SK-N-SH (cell line): Measurements from ENCODE around the gene CATSPER4. TPM values are rescaled to one million over a fixed set of nuclear protein-coding genes. Genes with fewer than 3 reads are reported as not detected.

Experiments used
- CTCF ChIA-PET: fragments of 300-600, 350-600 bp; formaldehyde crosslinking; extraction: SDS; loops from one replicate; lab custom pipeline; 2021; lab: Yijun Ruan, JAX
- POLR2A ChIA-PET: fragments of 350-600 bp; sonication (Branson Sonifier 250); formaldehyde crosslinking; extraction: SDS; loops from one replicate; lab custom pipeline; 2020; ENCODE audit warnings: antibody characterized with exemption, inconsistent platforms; lab: Yijun Ruan, JAX
- DNase-seq: peaks from one replicate; pipeline ENCODE4 v3.0.0; 2012
- H2AFZ ChIP-seq: fragments of 200-600 bp; sonication (generic); 2 replicates; pipeline ENCODE4 v1.8.1; 2016; ENCODE audit warnings: antibody characterized with exemption, mild to moderate bottlenecking, low read depth
- H3F3A ChIP-seq: fragments of 200-600 bp; sonication (generic); replicated peaks from 2 replicates; pipeline ENCODE3; 2016; ENCODE audit warnings: antibody characterized with exemption, mild to moderate bottlenecking; ENCODE audit not compliant: insufficient read depth
- H3K27ac ChIP-seq, 2 experiments: fragments of 200-500 bp in 1 of 2; fragments of 200-600 bp in 1 of 2; sonication (Bioruptor generic) in 1 of 2; sonication (generic), shearing (Covaris generic) in 1 of 2; 2 replicates each; pipeline versions ENCODE4 v1.5.1 to v1.6.1; 2014 to 2016; ENCODE audit warnings: low read depth in 2 of 2, inconsistent platforms in 1 of 2, low read length in 1 of 2, mild to moderate bottlenecking in 1 of 2, mixed read lengths in 1 of 2
- H3K27me3 ChIP-seq: fragments of 200-600 bp; sonication (generic), shearing (Covaris generic); 2 replicates; pipeline ENCODE4 v1.6.1; 2016; ENCODE audit warnings: mixed run types; ENCODE audit not compliant: insufficient read depth
- H3K36me3 ChIP-seq, 2 experiments: fragments of 200-500 bp in 1 of 2; fragments of 200-600 bp in 1 of 2; sonication (Bioruptor generic) in 1 of 2; sonication (generic) in 1 of 2; replicated peaks in 1 of 2; 2 replicates each; pipeline versions ENCODE3 to v1.5.1; 2014 to 2016; ENCODE audit warnings: low read length in 1 of 2, mild to moderate bottlenecking in 1 of 2; ENCODE audit not compliant: insufficient read depth in 2 of 2, control insufficient read depth in 1 of 2
- H3K4me1 ChIP-seq, 2 experiments: fragments of 200-500 bp in 1 of 2; fragments of 200-600 bp in 1 of 2; sonication (Bioruptor generic) in 1 of 2; sonication (generic), shearing (Covaris generic) in 1 of 2; 2 replicates each; pipeline versions ENCODE4 v1.5.1 to v1.6.1; 2014 to 2016; ENCODE audit warnings: low read depth in 1 of 2, low read length in 1 of 2, mixed run types in 1 of 2; ENCODE audit not compliant: insufficient read depth in 2 of 2, control insufficient read depth in 1 of 2
- H3K4me2 ChIP-seq: fragments of 200-600 bp; sonication (generic), shearing (Covaris generic); 2 replicates; pipeline ENCODE4 v1.6.1; 2017; ENCODE audit warnings: mixed run types
- H3K4me3 ChIP-seq, 2 experiments: fragments of 200-500 bp in 1 of 2; fragments of 200-600 bp in 1 of 2; sonication (Bioruptor generic) in 1 of 2; sonication (generic), shearing (Covaris generic) in 1 of 2; 2 replicates each; pipeline versions ENCODE4 v1.5.1 to v1.8.1; 2014 to 2016; ENCODE audit warnings: low read depth in 2 of 2, inconsistent platforms in 1 of 2, low read length in 1 of 2, mild to moderate bottlenecking in 1 of 2, mixed read lengths in 1 of 2, moderate library complexity in 1 of 2
- H3K79me2 ChIP-seq: fragments of 200-600 bp; sonication (generic); 2 replicates; pipeline ENCODE4 v1.8.1; 2017; ENCODE audit warnings: mild to moderate bottlenecking; ENCODE audit not compliant: insufficient read depth
- H3K9ac ChIP-seq: fragments of 200-600 bp; sonication (generic); 2 replicates; pipeline ENCODE4 v1.6.1; 2017; ENCODE audit warnings: mixed run types
- H3K9me2 ChIP-seq: fragments of 200-600 bp; sonication (generic); 2 replicates; pipeline ENCODE4 v1.6.1; 2017; ENCODE audit warnings: mixed run types
- H3K9me3 ChIP-seq: fragments of 200-600 bp; sonication (generic); 2 replicates; pipeline ENCODE4 v1.6.1; 2017; ENCODE audit warnings: mixed run types, mild to moderate bottlenecking, moderate library complexity
- H4K20me1 ChIP-seq: fragments of 200-600 bp; sonication (generic); 2 replicates; pipeline ENCODE4 v1.6.1; 2017; ENCODE audit warnings: mild to moderate bottlenecking, mixed run types; ENCODE audit not compliant: insufficient read depth
- ELF1 ChIP-seq: IDR thresholded peaks from 2 replicates; pipeline ENCODE4 v1.4.0; 2012
- EP300 ChIP-seq, 2 experiments: IDR thresholded peaks; 2 replicates each; pipeline versions ENCODE4 v1.4.0 to v1.6.1; 2012; ENCODE audit warnings: borderline replicate concordance in 1 of 2, low read depth in 1 of 2, low read length in 1 of 2
- EZH2phosphoT487 ChIP-seq: fragments of 200-600 bp; sonication (generic); IDR thresholded peaks from 2 replicates; pipeline ENCODE4 v1.6.1; 2017; ENCODE audit warnings: low read depth, mixed run types, mild to moderate bottlenecking, antibody characterized with exemption, moderate library complexity, borderline replicate concordance
- FOXM1 ChIP-seq: IDR thresholded peaks from 2 replicates; pipeline ENCODE4 v1.4.0; 2012; ENCODE audit warnings: low read depth, mild to moderate bottlenecking
- GABPA ChIP-seq: IDR thresholded peaks from 2 replicates; pipeline ENCODE4 v1.4.0; 2012; ENCODE audit warnings: low read depth, mild to moderate bottlenecking
- JUND ChIP-seq: IDR thresholded peaks from 2 replicates; pipeline ENCODE4 v1.4.0; 2012
- NFIC ChIP-seq: IDR thresholded peaks from 2 replicates; pipeline ENCODE4 v1.4.0; 2012; ENCODE audit warnings: borderline replicate concordance
- NRF1 ChIP-seq: IDR thresholded peaks from 2 replicates; pipeline ENCODE4 v1.6.1; 2012; ENCODE audit warnings: low read depth, mild to moderate bottlenecking, low read length
- POLR2AphosphoS5 ChIP-seq: IDR thresholded peaks from 2 replicates; pipeline ENCODE4 v1.6.1; 2012; ENCODE audit warnings: low read depth, low read length
- RCOR1 ChIP-seq: fragments of 150-350 bp; IDR thresholded peaks from 2 replicates; pipeline ENCODE4 v1.6.1; 2017; ENCODE audit warnings: antibody characterized with exemption, low read length
- RFX5 ChIP-seq: IDR thresholded peaks from 2 replicates; pipeline ENCODE4 v1.6.1; 2012; ENCODE audit warnings: mild to moderate bottlenecking, improper control_type of control experiment, low read length
- RXRA ChIP-seq: IDR thresholded peaks from 2 replicates; pipeline ENCODE4 v1.4.0; 2012; ENCODE audit warnings: low read depth, mild to moderate bottlenecking, borderline replicate concordance
- TAF1 ChIP-seq: IDR thresholded peaks from 2 replicates; pipeline ENCODE4 v1.6.1; 2012; ENCODE audit warnings: low read depth, mild to moderate bottlenecking, low read length, moderate library complexity, borderline replicate concordance
- TCF12 ChIP-seq: IDR thresholded peaks from 2 replicates; pipeline ENCODE4 v1.4.0; 2012
- USF2 ChIP-seq: fragments of 150-350 bp; IDR thresholded peaks from 2 replicates; pipeline ENCODE4 v1.6.1; 2017; ENCODE audit warnings: antibody characterized with exemption, low read length, low read depth, borderline replicate concordance
- YY1 ChIP-seq: IDR thresholded peaks from 2 replicates; pipeline ENCODE4 v1.4.0; 2012; ENCODE audit warnings: low read depth, mild to moderate bottlenecking
- WGBS: methylation state at CpG from one replicate; pipeline ENCODE4 v1.1.6; 2017; ENCODE audit warnings: low lambda C conversion rate; 5-methylcytosine and 5-hydroxymethylcytosine counted together
- polyA plus RNA-seq, 3 experiments: library from polyadenylated mRNA; depleted of rRNA; stranded (reverse); fragments of >200 nt; gene quantifications; 2 replicates each; pipeline ENCODE4 v1.2.3, GENCODE V29; 2012
- TF ChIP-seq, protein P1 (sequence below): IDR thresholded peaks from 2 replicates; pipeline ENCODE4; 2012
- TF ChIP-seq, protein P2 (sequence below): IDR thresholded peaks from 2 replicates; pipeline ENCODE4 v1.6.1; 2012; ENCODE audit warnings: mild to moderate bottlenecking, low read depth, low read length, moderate library complexity
- TF ChIP-seq, protein P3 (sequence below): fragments of 200-600 bp; sonication (generic); IDR thresholded peaks from 2 replicates; pipeline ENCODE4 v1.6.1; 2017; ENCODE audit warnings: antibody characterized with exemption, mild to moderate bottlenecking, moderate library complexity

CATSPER4 gene
- polyA plus RNA-seq, 1 of the 3 experiments (the other 2 are of a cell fraction): not detected

- WGBS: 88% methylated on average over 21 of the region's 34 CpGs
- H2AFZ ChIP-seq: no peak within 1 kb of the TSS
- TF ChIP-seq, protein P1, sequence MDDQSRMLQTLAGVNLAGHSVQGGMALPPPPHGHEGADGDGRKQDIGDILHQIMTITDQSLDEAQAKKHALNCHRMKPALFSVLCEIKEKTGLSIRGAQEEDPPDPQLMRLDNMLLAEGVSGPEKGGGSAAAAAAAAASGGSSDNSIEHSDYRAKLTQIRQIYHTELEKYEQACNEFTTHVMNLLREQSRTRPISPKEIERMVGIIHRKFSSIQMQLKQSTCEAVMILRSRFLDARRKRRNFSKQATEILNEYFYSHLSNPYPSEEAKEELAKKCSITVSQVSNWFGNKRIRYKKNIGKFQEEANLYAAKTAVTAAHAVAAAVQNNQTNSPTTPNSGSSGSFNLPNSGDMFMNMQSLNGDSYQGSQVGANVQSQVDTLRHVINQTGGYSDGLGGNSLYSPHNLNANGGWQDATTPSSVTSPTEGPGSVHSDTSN: peak; percentile 36; the same call in 1 of the 2 replicates
- TF ChIP-seq USF2: no peak
- peaks cover 0 to 18% of the 10 kb centered on the region in 2 experiments; a peak in 2 of 4 replicates for H3K4me1 ChIP-seq
- ChIA-PET CTCF (interaction anchor here (0.9 to 2.3 kb wide), 4 partner anchors 63 to 192 kb away, joined by 3 to 13 read pairs (median 6); partner anchors contain the start of genes CEP85 and SH3BGRL3), POLR2A (no interaction called here)
- H3K27ac ChIP-seq: no peak within 1 kb of the TSS
- peaks cover 12% of the 10 kb centered on the region for H3F3A ChIP-seq
- peak within 1 kb of the TSS; percentile 92; the same call in 1 of the 2 replicates for H3K9ac ChIP-seq
- peak within 1 kb of the TSS; percentile 85 to 98 for H3K4me3 ChIP-seq
- no peaks in the 10 kb centered on the region for H3K27me3 ChIP-seq
- no peaks in the 10 kb centered on the region for H3K9me3 ChIP-seq
- peak; percentile 28 for DNase-seq
- H3K36me3 ChIP-seq: peaks cover 0 to 2% of the 10 kb centered on the region in 2 experiments
- no peaks in the 10 kb centered on the region for H4K20me1 ChIP-seq
- no peaks in the 10 kb centered on the region for H3K9me2 ChIP-seq
- peaks cover 17% of the 10 kb centered on the region; the same call in 1 of the 2 replicates for H3K79me2 ChIP-seq
- peak within 1 kb of the TSS; percentile 95 for H3K4me2 ChIP-seq
These were observed 19.0 kb upstream of the CATSPER4 start, which contains the start of gene ZNF593OS for GRCh38 chr1:26171084-26172072. TSS of gene ZNF593OS (minus strand) at chr1:26171832. CDS start at chr1:26171661, 171 bp downstream.

DNA sequence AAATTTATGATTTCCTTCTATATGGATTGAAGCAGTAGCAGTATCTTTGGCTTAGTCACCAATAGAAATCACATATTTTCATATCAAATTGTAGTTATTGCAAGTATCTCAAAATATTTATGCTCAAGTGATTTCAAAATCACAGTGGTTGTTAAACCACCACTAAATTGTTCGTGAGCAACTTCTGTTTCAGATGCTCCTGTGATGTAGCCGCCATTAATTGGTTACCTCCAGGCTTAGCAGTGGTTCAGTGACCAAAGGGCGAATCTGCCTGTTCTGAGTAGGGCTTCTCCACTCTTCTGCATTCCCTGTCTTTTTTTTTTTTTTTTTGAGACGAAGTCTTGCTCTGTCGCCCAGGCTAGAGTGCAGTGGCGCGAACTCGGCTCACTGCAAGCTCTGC, 15.1 kb upstream of the CATSPER4 start:
- Histone ChIP-seq H3K27me3 (no peaks in the 10 kb centered on the region), H3K79me2 (peaks cover 11% of the 10 kb centered on the region; the same call in 1 of the 2 replicates), H3K9ac (no peak overlapping the region), H3K4me2 (no peak overlapping the region), H3F3A (peaks cover 8% of the 10 kb centered on the region), H3K36me3 (peaks cover 0 to 2% of the 10 kb centered on the region in 2 experiments), H3K4me1 (peaks cover 0 to 11% of the 10 kb centered on the region in 2 experiments; a peak in 2 of 4 replicates), H3K27ac (no peak overlapping the region), H2AFZ (no peak overlapping the region), H3K9me2 (no peaks in the 10 kb centered on the region), H4K20me1 (no peaks in the 10 kb centered on the region), H3K9me3 (no peaks in the 10 kb centered on the region), H3K4me3 (no peak overlapping the region)
- WGBS: 94% methylated on average over 8 of the region's 8 CpGs
- ChIA-PET CTCF (interaction anchor here (1.5 to 1.7 kb wide), 2 partner anchors 30 to 189 kb away, joined by 3 to 5 read pairs; no protein-coding TSS in a partner anchor), POLR2A (no interaction called here)
- TF ChIP-seq TCF12 (no peak), TAF1 (no peak), EP300 (IDR thresholded peaks at IDR 0.05; ENCODE audit: borderline replicate concordance in 1 of 2, low read depth in 1 of 2, low read length in 1 of 2) (no peak), POLR2AphosphoS5 (no peak), RCOR1 (no peak), EZH2phosphoT487 (no peak), YY1 (no peak), GABPA (no peak), JUND (no peak), RXRA (no peak), NFIC (no peak), RFX5 (no peak), NRF1 (no peak), ELF1 (no peak), FOXM1 (no peak)
- TF ChIP-seq, protein P2, sequence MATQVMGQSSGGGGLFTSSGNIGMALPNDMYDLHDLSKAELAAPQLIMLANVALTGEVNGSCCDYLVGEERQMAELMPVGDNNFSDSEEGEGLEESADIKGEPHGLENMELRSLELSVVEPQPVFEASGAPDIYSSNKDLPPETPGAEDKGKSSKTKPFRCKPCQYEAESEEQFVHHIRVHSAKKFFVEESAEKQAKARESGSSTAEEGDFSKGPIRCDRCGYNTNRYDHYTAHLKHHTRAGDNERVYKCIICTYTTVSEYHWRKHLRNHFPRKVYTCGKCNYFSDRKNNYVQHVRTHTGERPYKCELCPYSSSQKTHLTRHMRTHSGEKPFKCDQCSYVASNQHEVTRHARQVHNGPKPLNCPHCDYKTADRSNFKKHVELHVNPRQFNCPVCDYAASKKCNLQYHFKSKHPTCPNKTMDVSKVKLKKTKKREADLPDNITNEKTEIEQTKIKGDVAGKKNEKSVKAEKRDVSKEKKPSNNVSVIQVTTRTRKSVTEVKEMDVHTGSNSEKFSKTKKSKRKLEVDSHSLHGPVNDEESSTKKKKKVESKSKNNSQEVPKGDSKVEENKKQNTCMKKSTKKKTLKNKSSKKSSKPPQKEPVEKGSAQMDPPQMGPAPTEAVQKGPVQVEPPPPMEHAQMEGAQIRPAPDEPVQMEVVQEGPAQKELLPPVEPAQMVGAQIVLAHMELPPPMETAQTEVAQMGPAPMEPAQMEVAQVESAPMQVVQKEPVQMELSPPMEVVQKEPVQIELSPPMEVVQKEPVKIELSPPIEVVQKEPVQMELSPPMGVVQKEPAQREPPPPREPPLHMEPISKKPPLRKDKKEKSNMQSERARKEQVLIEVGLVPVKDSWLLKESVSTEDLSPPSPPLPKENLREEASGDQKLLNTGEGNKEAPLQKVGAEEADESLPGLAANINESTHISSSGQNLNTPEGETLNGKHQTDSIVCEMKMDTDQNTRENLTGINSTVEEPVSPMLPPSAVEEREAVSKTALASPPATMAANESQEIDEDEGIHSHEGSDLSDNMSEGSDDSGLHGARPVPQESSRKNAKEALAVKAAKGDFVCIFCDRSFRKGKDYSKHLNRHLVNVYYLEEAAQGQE: no peak
- TF ChIP-seq, protein P3, sequence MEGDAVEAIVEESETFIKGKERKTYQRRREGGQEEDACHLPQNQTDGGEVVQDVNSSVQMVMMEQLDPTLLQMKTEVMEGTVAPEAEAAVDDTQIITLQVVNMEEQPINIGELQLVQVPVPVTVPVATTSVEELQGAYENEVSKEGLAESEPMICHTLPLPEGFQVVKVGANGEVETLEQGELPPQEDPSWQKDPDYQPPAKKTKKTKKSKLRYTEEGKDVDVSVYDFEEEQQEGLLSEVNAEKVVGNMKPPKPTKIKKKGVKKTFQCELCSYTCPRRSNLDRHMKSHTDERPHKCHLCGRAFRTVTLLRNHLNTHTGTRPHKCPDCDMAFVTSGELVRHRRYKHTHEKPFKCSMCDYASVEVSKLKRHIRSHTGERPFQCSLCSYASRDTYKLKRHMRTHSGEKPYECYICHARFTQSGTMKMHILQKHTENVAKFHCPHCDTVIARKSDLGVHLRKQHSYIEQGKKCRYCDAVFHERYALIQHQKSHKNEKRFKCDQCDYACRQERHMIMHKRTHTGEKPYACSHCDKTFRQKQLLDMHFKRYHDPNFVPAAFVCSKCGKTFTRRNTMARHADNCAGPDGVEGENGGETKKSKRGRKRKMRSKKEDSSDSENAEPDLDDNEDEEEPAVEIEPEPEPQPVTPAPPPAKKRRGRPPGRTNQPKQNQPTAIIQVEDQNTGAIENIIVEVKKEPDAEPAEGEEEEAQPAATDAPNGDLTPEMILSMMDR: no peak
- no peak for DNase-seq
